GM12801 (cell line): Measurements from ENCODE around the gene NIPAL4.

Source experiments
- CTCF ChIP-seq: IDR thresholded peaks from one replicate; pipeline ENCODE4 v1.5.1; 2011; ENCODE audit warnings: control low read depth; ENCODE audit not compliant: insufficient read length; ENCODE audit errors: extremely low read depth

The NIPAL4 gene

GRCh38 chr5:157514974-157515373 is 55.0 kb downstream of the NIPAL4 start:
- TF ChIP-seq CTCF = no peak

- no peak for TF ChIP-seq CTCF
Observed at GRCh38 chr5:157516006-157516405, 56.0 kb downstream of the NIPAL4 start.

- no peak for TF ChIP-seq CTCF
Observed at GRCh38 chr5:157516626-157517325, 56.8 kb downstream of the NIPAL4 start.

GRCh38 chr5:157518963-157519362 is 59.0 kb downstream of the NIPAL4 start:
- no peak for TF ChIP-seq CTCF

- TF ChIP-seq CTCF = no peak
Observed at GRCh38 chr5:157519579-157520253, 59.7 kb downstream of the NIPAL4 start.

- TF ChIP-seq CTCF = no peak
Observed at GRCh38 chr5:157520911-157521703, 61.1 kb downstream of the NIPAL4 start.

- TF ChIP-seq CTCF = no peak
Observed at GRCh38 chr5:157521704-157522029, 61.7 kb downstream of the NIPAL4 start.
